Muscle layer of colon (tissue), 2 donors: ENCODE results near the gene HS3ST6.
"Not testable (repeated sequence)": the region's sequence is repeated elsewhere in the genome, so short reads cannot be mapped to it uniquely, and the experiment has no call there.

Source experiments
- H3K27ac ChIP-seq: one replicate; pipeline ENCODE4 v1.7.0; 2013; ENCODE audit warnings: low read depth, mild to moderate bottlenecking, low read length, moderate library complexity
- H3K27me3 ChIP-seq, 2 donors: one replicate each; pipeline ENCODE4 v1.7.0; 2013; ENCODE audit warnings: low read length in 2 of 2, mild to moderate bottlenecking in 2 of 2; ENCODE audit not compliant: insufficient read depth in 2 of 2, control insufficient read depth in 1 of 2
- H3K36me3 ChIP-seq: one replicate; pipeline ENCODE4 v1.7.0; 2013; ENCODE audit warnings: mild to moderate bottlenecking, low read length; ENCODE audit not compliant: insufficient read depth
- H3K4me1 ChIP-seq: one replicate; pipeline ENCODE4 v1.7.0; 2013; ENCODE audit warnings: mild to moderate bottlenecking, low read length; ENCODE audit not compliant: insufficient read depth
- H3K4me3 ChIP-seq, 2 donors: one replicate each; pipeline ENCODE4 v1.7.0; 2013; ENCODE audit warnings: low read length in 2 of 2, low read depth in 1 of 2, mild to moderate bottlenecking in 1 of 2, moderate library complexity in 1 of 2
- H3K9ac ChIP-seq: one replicate; pipeline ENCODE4 v1.7.0; 2013; ENCODE audit warnings: low read length
- H3K9me3 ChIP-seq: one replicate; pipeline ENCODE4 v1.7.0; 2013; ENCODE audit warnings: mild to moderate bottlenecking, low read length
- donor health status: abdominal sarcoma.
- donor health status: Adenocarcinoma of cecum.

HS3ST6 gene

GRCh38 chr16:1920727-1921171, 2.5 kb upstream of the HS3ST6 start:
- no peaks in the 10 kb centered on the region for H3K9me3 ChIP-seq
- H3K36me3 ChIP-seq, result no peaks in the 10 kb centered on the region
- peaks cover 16 to 74% of the 10 kb centered on the region in 2 donors for H3K27me3 ChIP-seq
- no peak overlapping the region for H3K27ac ChIP-seq
- no peak overlapping the region for H3K9ac ChIP-seq
- no peaks in the 10 kb centered on the region for H3K4me1 ChIP-seq
- no peak overlapping the region for H3K4me3 ChIP-seq

- not testable (repeated sequence) for H3K4me1 ChIP-seq, H3K9ac ChIP-seq, H3K27ac ChIP-seq, H3K9me3 ChIP-seq, H3K36me3 ChIP-seq, H3K4me3 ChIP-seq
- H3K27me3 ChIP-seq, result peaks cover 16 to 79% of the 10 kb centered on the region in 2 donors
Measured at GRCh38 chr16:1920122-1920521, 1.9 kb upstream of the HS3ST6 start.

GRCh38 chr16:1919327-1919998, 1.2 kb upstream of the HS3ST6 start:
- Histone ChIP-seq H3K36me3 (no peaks in the 10 kb centered on the region), H3K4me3 (no peak overlapping the region), H3K27ac (no peak overlapping the region), H3K27me3 (peaks cover 16 to 80% of the 10 kb centered on the region in 2 donors), H3K9ac (no peak overlapping the region), H3K4me1 (no peaks in the 10 kb centered on the region), H3K9me3 (no peaks in the 10 kb centered on the region)

GRCh38 chr16:1917665-1918350, 407 bp downstream of the HS3ST6 start:
- Histone ChIP-seq H3K36me3 (no peaks in the 10 kb centered on the region), H3K9me3 (no peaks in the 10 kb centered on the region), H3K9ac (no peak overlapping the region), H3K27me3 (peaks cover 9 to 73% of the 10 kb centered on the region in 2 donors), H3K4me1 (no peaks in the 10 kb centered on the region), H3K4me3 (no peak overlapping the region), H3K27ac (no peak overlapping the region)

- H3K9me3 ChIP-seq, result no peaks in the 10 kb centered on the region
- no peaks in the 10 kb centered on the region for H3K4me1 ChIP-seq
- peaks cover 8 to 67% of the 10 kb centered on the region in 2 donors for H3K27me3 ChIP-seq
- H3K9ac ChIP-seq, result no peak overlapping the region
- H3K4me3 ChIP-seq, result no peak overlapping the region
- no peak overlapping the region for H3K27ac ChIP-seq
- no peaks in the 10 kb centered on the region for H3K36me3 ChIP-seq
Measured at GRCh38 chr16:1917056-1917664, 1.1 kb downstream of the HS3ST6 start.

- no peaks in the 10 kb centered on the region for H3K4me1 ChIP-seq
- H3K9me3 ChIP-seq, result no peaks in the 10 kb centered on the region
- peaks cover 8 to 67% of the 10 kb centered on the region in 2 donors for H3K27me3 ChIP-seq
- H3K4me3 ChIP-seq, result no peak overlapping the region
- no peaks in the 10 kb centered on the region for H3K36me3 ChIP-seq
- no peak overlapping the region for H3K27ac ChIP-seq
- H3K9ac ChIP-seq, result no peak overlapping the region
Measured at GRCh38 chr16:1916640-1916990, 1.6 kb downstream of the HS3ST6 start.

- Histone ChIP-seq H3K9me3 (no peaks in the 10 kb centered on the region), H3K27ac (no peak overlapping the region), H3K36me3 (no peaks in the 10 kb centered on the region), H3K4me1 (no peaks in the 10 kb centered on the region), H3K4me3 (no peak overlapping the region), H3K9ac (no peak overlapping the region), H3K27me3 (peaks cover 8 to 66% of the 10 kb centered on the region in 2 donors)
Measured at GRCh38 chr16:1915732-1916639, 2.2 kb downstream of the HS3ST6 start.

- Histone ChIP-seq H3K9me3 (no peaks in the 10 kb centered on the region), H3K27ac (no peak overlapping the region), H3K9ac (no peak overlapping the region), H3K4me3 (no peak overlapping the region), H3K4me1 (no peaks in the 10 kb centered on the region), H3K27me3 (peaks cover 8 to 56% of the 10 kb centered on the region in 2 donors), H3K36me3 (no peaks in the 10 kb centered on the region)
Measured at GRCh38 chr16:1914988-1915387, 3.2 kb downstream of the HS3ST6 start.

GRCh38 chr16:1914084-1914608, 4.1 kb downstream of the HS3ST6 start:
- Histone ChIP-seq H3K36me3 (no peaks in the 10 kb centered on the region), H3K9me3 (no peaks in the 10 kb centered on the region), H3K27ac (no peak overlapping the region), H3K4me3 (no peak overlapping the region), H3K9ac (no peak overlapping the region), H3K4me1 (no peaks in the 10 kb centered on the region), H3K27me3 (peaks cover 4 to 51% of the 10 kb centered on the region in 2 donors)

- peaks cover 4 to 48% of the 10 kb centered on the region in 2 donors for H3K27me3 ChIP-seq
- no peak overlapping the region for H3K9ac ChIP-seq
- no peak overlapping the region for H3K4me3 ChIP-seq
- H3K9me3 ChIP-seq, result no peaks in the 10 kb centered on the region
- H3K36me3 ChIP-seq, result no peaks in the 10 kb centered on the region
- no peaks in the 10 kb centered on the region for H3K4me1 ChIP-seq
- H3K27ac ChIP-seq, result no peak overlapping the region
Measured at GRCh38 chr16:1913327-1914083, 4.7 kb downstream of the HS3ST6 start.
